Stimulated activated CD4-positive, alpha-beta T cell treated with anti-CD3 and anti-CD28 coated beads, Interleukin-1b, Interleukin-23, amount 100 ng/mL, for 4 hours (primary cell): ENCODE measurements around the gene TUT4.

Experiments
- DNase-seq, 2 donors: peaks; one replicate each; pipeline ENCODE4 v3.0.0-alpha.2; 2020; ENCODE audit warnings: low read depth in 2 of 2

Gene TUT4

DNA sequence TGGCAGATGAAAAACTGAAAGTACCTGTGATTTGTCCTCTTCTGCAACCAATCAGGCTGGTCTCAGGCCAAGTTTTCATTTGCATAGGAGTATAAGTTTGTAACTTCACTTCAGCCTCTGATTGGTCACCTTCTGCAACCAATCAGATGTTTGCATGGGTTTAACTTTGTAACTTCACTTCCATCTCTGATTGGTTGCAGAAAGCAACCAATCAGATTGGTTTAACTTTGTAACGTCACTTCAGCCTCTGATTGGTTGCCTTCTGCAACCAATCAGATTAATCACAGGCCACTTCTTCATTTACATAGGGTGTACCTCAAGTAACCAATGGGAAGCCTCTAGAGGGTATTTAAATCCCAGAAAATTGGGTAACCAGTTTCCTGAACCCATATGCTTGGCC, 18.9 kb upstream of the TUT4 start:
- DNase-seq = no peak

DNA sequence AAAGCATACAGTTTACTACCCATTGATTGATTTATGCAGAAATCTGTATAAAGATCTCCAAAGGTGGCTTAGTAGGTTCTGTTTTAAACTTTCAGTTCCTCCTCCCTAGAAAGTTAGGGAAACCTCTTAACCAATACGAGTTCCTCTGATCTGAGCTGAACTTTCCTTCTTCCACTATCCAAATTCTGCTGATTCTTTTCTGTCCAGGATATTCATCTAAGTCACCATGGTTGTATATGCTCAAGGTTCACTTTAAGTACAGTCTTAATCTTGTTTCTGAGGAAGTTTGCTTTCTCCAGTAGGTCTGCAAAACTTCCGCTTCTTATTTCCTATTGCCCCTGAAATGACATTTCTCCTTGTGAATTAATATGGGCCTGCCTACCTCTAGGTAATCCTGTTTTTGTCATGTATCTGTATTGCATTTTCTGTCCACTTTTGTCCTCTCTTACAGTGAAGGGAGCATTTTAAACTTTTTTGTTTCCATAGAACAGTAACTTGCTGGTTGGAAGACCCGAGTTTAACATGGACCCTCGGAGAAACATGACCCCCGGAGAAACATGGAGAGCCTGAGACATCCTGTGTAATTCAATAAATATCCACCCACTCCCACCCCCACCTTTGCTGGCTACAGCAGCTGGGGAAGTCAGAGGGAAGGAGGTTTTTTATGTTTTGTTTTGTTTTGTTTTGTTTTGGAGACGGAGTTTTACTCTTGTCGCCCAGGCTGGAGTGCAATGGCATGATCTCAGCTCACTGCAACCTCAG, 16.7 kb upstream of the TUT4 start:
- DNase-seq = no peak

DNA sequence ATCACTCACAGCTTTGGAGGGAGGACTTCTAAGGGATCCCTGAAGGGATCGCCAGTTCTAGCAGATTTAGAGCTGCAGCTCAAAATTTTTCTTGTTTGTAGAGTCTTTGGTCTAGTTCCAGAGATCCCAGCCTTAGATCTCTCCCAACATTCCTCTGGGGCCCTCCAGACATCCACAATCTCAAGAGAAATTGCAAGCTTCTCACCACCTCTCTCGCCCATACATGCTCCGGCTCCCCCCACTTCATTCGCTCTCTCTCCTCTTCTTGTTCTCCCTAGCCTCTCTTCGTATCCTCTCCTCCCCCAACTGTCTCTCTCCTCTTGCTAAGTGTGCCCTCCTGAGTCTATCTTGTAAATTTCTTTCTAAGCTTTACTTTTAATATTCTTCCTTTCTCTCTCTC, 15.1 kb upstream of the TUT4 start:
- DNase-seq = no peak

DNA sequence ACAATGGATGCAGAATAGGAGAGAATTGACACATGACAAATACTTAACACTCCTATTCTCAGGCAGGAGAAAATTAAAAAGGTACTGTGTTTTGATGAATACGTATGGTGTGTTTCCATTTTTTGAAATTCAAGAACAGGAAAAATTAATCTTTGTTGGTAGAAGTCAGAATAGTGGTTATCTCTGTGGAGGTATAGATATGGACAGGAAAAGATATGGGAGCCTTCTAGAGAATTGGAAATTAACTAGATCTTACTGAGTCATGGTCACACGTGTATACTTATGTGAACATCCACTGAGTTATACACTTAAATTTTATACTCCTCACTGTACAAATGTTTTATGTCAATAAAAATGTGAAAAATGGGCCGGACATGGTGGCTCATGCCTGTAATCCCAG, 9.9 kb upstream of the TUT4 start:
- no peak for DNase-seq

DNA sequence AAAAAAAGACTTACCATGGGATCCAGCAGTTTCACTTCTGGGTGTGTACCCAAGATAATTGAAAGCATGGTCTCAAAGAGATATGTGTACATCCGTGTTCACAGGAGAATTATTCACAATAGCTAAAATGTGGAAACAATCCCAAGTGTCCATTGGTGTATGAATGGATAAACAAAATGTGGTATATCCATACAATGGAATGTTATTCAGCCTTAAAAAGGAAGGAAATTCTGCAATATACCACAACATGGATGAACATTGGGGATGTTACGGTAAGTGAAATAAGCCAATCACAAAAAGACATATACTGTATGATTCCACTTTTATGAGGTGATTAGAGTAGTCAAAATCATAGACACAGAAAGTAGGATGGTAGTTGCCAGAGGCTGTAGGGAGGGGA, 7.0 kb upstream of the TUT4 start:
- no peak for DNase-seq

DNA sequence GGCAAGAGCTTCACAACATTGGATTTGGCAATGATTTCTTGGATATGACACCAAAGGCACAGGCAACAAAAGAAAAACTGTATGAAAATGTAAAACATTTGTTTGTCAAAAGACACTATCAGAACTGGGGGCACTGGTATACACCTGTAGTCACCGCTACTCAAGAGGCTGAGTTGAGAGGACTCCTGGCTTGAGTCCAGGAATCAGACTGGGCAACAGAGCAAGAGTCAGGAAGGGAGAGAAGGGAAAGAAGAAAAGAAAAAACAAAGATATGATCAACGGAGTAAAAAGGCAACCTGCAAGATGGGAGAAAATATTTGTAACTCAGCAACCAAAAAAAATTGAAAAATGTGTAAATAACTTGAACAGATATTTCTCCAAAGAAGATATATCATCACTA, 6.0 kb upstream of the TUT4 start:
- DNase-seq = no peak

DNA sequence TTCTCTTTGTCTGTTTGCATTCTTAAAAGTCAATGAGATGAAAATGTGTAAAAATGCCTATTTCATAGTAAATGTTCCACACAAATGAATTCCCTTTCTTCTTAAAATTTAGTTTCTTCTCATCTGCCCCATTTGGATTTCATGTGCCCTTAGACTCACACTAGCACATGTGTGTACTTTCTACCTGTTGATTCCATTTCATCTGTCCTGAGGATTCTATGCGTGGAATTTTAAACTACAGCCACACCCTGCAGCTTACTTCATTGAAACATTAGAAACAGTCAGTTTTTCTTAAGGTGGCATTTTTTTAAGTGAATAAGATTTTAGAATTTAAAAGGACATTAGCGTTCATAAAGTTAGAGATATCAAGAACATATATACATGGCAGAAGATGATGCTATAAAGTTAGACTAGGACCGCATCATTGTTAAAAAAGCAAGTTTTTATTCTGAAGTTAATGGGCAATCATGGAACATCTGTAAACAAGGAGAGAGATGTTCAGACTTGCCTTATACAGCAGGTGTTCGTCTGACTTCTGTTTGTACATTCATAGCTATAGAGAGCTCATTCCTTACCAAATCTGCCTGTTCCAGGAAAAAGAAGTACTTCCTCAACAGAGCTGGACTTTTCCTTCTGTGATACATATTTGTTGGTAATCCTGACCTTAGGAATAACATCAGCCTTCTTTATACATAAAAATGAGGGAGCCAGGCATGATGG, 3.9 kb upstream of the TUT4 start:
- no peak for DNase-seq

DNA sequence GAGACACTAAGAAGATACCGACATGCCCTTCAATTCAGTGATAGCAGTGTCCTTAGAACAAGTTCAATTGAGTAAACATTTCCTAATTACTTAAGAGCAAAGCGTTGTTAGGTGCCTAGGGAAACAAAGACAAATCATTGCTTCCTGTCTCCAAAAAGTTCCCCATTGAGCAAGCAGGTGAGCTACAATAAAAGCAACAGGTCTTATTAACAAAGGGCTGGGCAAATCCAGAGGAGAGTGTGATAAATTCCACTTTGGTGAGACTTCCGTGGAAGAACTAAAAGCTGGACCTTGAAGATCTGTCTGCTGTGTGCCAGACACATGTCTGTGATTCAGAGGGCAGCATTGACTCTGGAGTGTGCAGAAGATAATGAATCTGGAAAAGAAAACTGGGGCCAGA, 1.9 kb upstream of the TUT4 start:
- no peak for DNase-seq

DNA sequence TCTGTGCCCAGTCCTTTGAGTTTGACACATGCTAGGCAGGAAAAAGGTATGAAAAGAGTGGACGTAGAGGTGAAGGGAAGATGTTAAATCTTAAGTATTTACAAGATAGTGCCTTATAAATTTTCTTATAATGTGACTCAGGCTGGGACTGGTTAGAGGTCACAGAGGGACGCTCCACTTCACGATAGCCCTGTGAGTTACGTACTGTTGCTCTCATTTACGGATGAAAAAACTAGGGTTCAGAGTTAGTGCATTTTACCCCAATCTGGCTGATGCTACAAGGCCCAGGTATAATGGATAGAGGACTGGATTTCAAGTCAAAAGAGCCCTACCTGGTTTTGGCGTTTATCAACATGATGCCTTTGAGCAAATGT, 1.4 kb upstream of the TUT4 start:
- DNase-seq = no peak

DNA sequence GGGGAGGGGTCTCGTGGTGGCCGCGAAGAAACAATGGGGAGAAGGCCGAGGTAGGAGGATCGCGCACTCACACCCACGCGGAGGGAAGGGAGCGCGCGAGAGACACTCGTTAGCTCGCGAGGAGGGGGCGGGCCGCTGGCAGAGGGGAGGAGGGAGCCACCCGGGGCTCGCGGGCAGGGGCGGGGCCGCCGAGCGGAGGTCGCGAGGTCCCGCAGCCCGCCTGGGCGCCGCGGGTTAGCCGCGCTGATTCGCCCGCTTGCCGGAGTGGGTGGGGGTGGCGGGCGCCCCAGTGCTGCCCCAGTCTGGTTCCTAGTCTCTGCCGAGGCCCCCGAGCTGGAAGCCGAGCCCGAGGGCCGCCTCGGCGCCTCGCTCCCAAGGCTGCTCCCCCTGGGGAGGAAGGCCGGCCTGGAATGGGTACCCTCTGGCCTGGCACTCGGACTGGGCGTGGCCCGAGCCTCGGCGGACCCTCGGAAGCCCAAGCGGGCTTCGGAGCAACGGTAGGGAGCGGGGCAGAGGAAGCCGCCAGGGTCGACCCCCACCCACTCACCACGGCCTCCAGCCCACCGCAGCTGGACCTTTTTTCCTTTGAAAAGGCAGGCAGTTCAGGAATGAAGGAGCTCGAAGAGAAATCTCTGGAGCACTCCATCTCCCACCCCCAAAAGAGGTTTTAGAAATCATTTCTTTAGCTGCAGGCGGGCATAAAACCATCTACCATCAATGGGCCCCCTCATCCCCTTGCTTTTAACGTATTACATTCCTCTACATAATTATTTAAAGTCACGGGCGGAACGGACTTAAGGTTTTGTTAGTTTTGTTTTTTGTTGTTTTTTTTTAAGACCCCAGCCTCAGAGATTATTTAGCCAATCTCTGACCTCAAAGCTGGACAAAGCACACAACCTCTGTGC, 722 bp upstream of the TUT4 start:
- DNase-seq = peak; percentile 84

DNA sequence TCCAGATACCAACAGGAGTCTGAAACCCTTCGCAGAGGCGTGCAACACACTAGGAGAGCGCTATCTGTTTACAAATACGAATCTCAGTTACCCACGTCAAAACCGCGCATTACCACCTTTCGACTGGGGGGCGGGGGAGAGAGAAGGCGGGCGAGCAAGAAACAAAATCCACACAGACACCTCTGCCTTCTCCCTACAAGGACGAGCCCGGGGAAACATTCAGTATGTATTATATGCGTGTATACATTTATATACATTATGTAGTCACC, 722 bp downstream of the TUT4 start:
- DNase-seq = peak; percentile 41 to 51

DNA sequence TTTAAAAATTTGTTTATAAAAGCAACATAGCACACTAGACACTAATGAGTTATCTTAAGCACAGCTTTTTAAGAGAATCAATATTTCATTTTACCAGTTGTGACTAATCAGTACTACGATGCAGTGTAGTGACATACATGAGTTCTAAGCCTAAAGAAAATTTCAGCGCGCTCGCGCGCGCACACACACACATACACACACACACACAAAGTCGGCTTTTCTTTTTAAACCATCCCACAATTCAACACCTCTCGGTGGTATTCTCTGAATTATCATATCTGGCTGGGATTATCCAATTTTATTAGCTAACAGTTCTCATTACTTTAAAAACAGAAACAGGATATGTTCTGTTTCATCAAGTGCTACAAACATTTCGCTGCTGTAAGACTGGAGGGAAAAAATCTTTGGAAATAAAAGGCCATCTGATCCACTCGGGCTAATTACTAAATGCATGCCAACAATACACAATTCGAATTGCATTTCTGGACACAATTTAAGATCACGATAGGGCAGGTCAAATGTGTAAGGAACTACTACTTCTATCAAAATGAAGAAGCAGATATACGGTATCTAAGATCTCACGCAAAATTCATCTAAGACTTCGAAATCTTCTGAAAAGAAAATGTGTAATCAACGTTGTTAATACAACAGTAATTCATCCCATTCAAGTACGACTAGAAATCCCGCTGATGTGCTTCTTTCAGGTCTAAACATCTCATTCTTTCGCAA, 1.2 kb downstream of the TUT4 start:
- peak; percentile 19 to 27 for DNase-seq

DNA sequence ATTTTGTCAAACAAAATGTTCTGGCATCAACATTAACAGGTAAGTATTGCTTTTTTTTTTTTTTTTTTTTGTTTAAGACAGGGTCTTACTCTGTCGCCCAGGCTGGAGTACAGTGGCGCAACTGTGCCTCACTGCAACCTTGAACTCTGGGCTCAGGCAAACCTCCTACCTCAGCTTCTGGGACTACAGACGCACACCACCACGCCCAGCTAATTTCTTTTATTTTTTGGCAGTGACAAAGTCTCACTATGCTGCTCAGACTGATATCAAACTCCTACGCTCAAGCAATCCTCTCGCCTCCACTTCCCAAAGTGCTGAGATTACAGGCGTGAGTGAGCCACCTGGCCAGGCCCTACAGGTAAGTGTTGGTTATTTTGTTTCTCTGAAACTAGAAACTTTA, 2.4 kb downstream of the TUT4 start:
- DNase-seq = no peak

DNA sequence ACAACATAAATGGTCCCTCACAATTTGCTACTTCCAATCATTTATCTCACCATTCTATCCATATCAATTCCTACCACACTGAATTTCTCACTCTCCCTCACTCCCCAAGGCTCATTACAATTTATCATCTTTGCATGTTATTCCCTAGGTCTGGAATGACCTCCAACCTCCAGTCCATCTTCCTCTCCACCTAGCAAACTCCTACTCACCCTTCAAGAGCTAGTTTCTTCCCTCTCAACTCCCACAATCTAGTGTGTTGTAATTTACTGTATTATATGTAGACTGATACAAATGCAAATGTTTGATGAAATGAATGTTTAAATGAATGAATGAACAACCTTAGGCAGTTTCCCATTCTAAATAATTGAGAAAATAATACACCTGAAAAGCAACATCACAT, 3.6 kb downstream of the TUT4 start:
- no peak for DNase-seq

DNA sequence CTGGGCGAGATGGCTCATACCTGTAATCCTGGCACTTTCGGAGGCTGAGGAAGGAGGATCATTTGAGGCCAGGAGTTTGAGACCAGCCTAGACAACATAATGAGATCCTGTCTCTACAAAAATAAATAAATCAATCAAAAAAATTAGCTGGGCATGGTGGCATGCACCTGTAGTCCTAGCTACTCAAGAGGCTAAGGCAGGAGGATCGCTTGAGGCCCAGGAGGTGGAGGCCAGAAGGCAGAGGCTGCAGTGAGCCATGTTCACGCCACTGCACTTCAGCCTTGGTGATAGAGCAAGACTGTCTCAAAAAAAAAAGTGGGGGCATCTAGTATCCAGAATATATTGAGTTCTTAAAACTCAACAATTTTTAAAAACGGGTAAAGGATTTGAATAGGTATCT, 6.0 kb downstream of the TUT4 start:
- no peak for DNase-seq

DNA sequence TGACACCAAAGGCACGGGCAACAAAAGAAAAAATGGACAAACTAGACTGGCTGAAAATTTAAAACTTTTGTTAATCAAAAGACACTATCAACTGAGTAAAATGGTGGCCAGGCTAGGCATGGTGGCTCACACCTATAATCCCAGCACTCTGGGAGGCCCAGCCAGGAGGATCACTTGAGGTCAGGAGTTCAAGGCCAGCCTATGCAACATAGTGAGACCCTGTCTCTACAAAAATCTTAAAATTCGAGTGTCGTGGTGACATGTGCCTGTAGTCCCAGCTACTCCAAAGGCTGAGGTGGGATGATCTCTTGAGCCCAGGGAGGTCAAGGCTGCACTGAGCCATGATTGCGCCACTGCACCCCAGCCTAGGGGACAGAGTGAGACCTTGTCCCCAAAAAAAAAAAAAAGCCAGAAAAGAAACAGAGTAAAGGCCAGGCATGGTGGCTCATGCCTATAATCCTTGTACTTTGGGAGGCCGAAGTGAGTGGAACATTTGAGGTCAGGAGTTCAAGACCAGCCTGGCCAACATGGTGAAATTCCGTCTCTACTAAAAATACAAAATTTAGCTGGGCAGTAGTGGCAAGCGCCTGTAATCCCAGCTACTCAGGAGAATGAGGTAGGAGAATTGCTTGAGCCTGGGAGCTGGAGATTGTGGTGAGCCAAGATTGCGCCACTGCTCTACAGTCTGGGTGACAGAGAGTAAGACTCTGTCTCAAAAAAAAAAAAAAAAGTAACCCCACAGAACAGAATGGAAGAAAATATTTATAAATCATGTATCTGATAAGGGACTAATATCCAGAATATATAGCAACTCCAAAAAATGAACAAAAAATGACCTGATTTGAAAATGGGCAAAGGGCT, 8.0 kb downstream of the TUT4 start:
- no peak for DNase-seq

DNA sequence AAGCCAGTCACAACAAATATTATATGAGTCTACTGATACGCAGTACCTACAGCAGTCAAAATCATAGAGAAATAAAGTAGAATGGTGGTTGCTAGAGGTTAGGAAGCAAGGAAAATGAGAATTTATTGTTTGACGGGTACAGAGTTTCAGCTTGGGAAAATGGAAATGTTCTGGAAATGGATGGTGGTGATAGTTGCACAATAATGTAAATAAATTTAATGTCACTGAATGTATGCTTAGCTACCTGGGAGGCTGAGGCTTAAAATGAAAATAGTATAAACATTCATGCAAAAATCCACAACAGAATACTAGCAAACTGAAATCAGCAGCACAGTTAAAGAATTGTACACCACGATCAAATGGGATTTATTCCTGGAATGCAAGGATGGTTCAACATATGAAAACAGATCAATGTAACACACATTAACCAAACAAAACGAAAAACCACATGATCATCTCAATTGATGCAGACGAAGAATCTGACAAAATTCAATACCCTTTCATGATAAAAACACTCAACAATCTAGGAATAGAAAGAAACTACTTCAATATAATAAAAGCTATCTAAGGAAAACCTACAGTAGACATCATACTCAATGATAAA, 10.7 kb downstream of the TUT4 start:
- no peak for DNase-seq

DNA sequence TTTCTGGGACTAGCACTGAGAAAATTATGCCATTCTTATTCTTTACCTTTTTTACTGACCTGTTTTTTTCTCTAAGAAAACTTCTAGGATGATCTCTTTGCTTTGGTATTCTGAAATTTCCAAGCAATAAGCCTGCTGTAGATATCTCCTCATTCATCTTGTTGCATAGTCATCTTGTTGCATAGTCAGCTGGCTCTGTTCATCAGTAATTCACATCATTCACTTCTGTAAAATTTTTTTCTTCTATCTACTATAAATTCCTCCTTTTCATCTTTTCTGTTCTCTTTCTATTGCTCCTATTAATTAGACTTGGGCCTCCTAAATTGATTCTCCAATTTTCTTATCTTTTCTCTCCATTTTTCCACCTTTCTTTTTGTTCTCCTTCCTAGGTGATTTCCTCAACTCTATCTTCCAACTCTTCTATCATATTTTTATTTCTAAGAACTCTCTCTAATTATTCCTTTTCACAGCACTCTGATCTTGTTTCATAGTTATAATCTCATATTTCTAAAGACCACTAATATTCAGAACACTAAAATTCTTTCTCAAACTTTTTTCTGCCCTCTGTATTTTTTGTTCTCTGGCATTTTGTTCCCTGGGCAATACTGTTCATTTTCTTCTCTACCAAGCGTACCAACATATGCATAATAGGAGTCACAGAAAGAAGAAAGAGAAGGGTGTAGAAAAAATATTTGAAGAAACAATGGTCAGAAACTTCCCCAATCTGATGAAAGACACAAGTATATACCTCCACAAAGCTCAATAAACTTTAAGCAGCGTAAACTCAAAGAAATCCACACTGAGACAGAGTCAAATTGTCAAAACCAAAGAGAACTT, 17.7 kb downstream of the TUT4 start:
- DNase-seq = no peak

DNA sequence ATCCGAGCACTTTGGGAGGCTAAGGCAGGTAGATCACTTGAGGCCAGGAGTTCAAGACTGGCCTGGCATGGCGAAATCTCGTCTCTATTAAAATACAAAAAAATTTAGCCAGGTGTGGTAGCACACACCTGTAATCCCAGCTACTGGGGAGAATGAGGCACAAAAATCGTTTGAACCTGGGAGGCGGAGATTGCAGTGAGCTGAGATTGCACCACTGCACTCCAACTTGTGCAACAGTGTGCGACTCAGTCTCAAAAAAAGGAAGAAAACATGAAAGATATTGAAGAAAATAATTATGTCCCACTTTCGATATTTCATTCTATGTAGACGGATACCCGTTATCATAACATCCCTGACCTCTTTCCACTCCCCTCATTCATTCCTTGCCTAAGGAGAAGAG, 19.2 kb downstream of the TUT4 start:
- DNase-seq = no peak

DNA sequence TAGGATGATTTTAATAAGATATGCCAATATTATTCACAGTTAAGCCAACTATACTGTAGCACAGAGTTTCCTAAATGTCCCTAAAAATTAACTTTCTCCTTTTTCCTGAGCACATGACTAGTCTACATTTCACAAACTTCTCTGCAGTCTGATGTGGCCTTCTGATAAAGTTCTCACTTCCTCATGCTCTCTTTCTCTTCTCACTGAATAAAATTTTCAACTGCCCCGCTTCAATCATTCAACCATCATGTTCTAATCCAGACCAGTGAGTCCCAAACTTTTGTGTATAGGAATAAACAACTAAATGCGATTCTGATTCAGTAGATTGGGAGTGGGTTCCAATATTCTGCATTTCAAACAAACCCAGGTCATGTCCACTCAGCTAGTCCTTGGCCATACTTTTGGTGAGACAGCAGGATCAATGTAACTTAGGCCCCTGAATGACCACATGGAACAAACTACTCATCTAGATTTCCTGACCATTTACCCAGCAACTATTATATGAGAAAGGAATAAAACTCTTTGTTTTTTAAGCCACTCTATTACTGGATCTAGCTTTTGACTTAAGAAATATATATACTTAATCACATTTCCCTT, 20.1 kb downstream of the TUT4 start:
- DNase-seq = no peak
